ENCODE results near the gene SERGEF.

DNA sequence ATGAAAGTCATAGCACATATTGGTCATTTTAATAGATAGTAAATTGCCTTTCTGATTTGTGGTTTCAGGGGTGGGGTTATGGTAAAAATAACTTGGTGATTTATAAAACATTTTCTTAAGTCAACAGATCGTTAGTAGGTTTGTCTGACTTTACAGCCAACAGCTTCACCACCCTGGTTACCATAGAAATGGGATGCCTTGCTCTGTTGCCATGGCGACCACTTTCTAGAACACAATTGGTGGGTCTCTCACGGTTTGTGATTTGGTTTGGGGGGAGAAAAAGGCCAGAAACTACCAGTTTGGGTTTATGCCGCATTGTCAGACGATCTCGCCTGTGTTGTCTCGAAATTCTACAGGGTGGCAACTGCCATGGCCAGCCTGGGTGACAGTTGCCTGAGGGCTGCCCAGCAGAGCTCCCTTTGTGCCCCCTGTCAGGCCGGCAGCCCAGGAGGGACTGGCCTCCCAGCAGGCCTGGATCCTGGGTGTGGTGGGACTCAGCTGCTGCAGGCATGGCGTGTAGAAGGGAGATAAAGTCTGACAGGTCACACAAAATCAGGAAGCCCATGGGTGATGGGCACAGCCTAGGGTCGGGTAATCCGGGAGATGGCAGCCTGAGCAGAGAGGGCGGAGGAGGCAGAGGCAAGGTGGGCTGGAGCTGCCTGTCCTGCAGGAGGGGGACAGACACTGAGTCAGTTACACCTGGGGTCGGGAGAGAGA, 247.3 kb downstream of the SERGEF start:
- TF ChIP-seq, protein P1, sequence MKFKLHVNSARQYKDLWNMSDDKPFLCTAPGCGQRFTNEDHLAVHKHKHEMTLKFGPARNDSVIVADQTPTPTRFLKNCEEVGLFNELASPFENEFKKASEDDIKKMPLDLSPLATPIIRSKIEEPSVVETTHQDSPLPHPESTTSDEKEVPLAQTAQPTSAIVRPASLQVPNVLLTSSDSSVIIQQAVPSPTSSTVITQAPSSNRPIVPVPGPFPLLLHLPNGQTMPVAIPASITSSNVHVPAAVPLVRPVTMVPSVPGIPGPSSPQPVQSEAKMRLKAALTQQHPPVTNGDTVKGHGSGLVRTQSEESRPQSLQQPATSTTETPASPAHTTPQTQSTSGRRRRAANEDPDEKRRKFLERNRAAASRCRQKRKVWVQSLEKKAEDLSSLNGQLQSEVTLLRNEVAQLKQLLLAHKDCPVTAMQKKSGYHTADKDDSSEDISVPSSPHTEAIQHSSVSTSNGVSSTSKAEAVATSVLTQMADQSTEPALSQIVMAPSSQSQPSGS (IDR thresholded peaks at IDR 0.05; ENCODE audit: low read length), result no peak
- TF ChIP-seq, protein P2, sequence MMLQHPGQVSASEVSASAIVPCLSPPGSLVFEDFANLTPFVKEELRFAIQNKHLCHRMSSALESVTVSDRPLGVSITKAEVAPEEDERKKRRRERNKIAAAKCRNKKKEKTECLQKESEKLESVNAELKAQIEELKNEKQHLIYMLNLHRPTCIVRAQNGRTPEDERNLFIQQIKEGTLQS (IDR thresholded peaks at IDR 0.05; ENCODE audit: borderline replicate concordance, extremely low read depth, low read depth, low read length), result no peak
- TF ChIP-seq TCF7 (IDR thresholded peaks at IDR 0.05; ENCODE audit: borderline replicate concordance) (no peak), SMARCA5 (IDR thresholded peaks at IDR 0.05) (no peak), TBL1XR1 (IDR thresholded peaks at IDR 0.05; ENCODE audit: low read depth, low read length) (no peak), MYC (IDR thresholded peaks at IDR 0.05; ENCODE audit: insufficient read depth, insufficient read length, insufficient replicate concordance, low read length, severe bottlenecking) (no peak), MXI1 (IDR thresholded peaks at IDR 0.05; ENCODE audit: low read depth, low read length) (no peak), CEBPB (IDR thresholded peaks at IDR 0.05; ENCODE audit: borderline replicate concordance in 1 of 2, low read depth in 2 of 2, low read length in 2 of 2) (no peak), JUND (IDR thresholded peaks at IDR 0.05; ENCODE audit: low read depth, low read length) (no peak), SP1 (IDR thresholded peaks at IDR 0.05; ENCODE audit: low read depth, low read length) (no peak), TCF12 (IDR thresholded peaks at IDR 0.05; ENCODE audit: low read depth, low read length) (no peak)
- TF ChIP-seq, protein P3, sequence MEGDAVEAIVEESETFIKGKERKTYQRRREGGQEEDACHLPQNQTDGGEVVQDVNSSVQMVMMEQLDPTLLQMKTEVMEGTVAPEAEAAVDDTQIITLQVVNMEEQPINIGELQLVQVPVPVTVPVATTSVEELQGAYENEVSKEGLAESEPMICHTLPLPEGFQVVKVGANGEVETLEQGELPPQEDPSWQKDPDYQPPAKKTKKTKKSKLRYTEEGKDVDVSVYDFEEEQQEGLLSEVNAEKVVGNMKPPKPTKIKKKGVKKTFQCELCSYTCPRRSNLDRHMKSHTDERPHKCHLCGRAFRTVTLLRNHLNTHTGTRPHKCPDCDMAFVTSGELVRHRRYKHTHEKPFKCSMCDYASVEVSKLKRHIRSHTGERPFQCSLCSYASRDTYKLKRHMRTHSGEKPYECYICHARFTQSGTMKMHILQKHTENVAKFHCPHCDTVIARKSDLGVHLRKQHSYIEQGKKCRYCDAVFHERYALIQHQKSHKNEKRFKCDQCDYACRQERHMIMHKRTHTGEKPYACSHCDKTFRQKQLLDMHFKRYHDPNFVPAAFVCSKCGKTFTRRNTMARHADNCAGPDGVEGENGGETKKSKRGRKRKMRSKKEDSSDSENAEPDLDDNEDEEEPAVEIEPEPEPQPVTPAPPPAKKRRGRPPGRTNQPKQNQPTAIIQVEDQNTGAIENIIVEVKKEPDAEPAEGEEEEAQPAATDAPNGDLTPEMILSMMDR (IDR thresholded peaks at IDR 0.05 in 2 of 3, conservative IDR thresholded peaks at IDR 0.05 in 1 of 3; ENCODE audit: control insufficient read depth in 2 of 3, extremely low read depth in 1 of 3, insufficient read depth in 1 of 3, low read depth in 3 of 3, low read length in 3 of 3), result no peak
